Left lobe of liver (tissue), 2 donors: ENCODE measurements around the gene PRELID2. TPM values are rescaled to one million over a fixed set of nuclear protein-coding genes. Genes with fewer than 3 reads are reported as not detected.
"Not testable (repeated sequence)": the region's sequence is repeated elsewhere in the genome, so short reads cannot be mapped to it uniquely, and the experiment has no call there.

Experiments used
- ATAC-seq: fragments of 200-7000 bp; cut with Tn5 transposase; one replicate; pipeline ENCODE4 v1.9.1; 2020; ENCODE audit warnings: mild to moderate bottlenecking, moderate library complexity
- DNase-seq: peaks from one replicate; pipeline ENCODE4 v3.0.0-alpha.2; 2020; ENCODE audit warnings: low spot score
- total RNA-seq: library from RNA; stranded (reverse); gene quantifications from one replicate; pipeline ENCODE4 v1.2.1, GENCODE V29; 2021
- donor health status: DM: no; HTN: no; CAD: no; lungs with moderate emphysema.
- donor health status: DM: no; HTN: yes; CAD: no.

The PRELID2 gene
- total RNA-seq, 1 donor from 2014 or later, result 3.3 TPM

- DNase-seq (no peak), ATAC-seq (no peak)
These were observed 82.2 kb downstream of the PRELID2 start for GRCh38 chr5:145752947-145753346.

- DNase-seq (no peak), ATAC-seq (no peak)
These were observed 82.6 kb downstream of the PRELID2 start for GRCh38 chr5:145752534-145752933.

GRCh38 chr5:145750199-145750598 is 84.9 kb downstream of the PRELID2 start:
- DNase-seq, result no peak
- ATAC-seq, result no peak

DNA sequence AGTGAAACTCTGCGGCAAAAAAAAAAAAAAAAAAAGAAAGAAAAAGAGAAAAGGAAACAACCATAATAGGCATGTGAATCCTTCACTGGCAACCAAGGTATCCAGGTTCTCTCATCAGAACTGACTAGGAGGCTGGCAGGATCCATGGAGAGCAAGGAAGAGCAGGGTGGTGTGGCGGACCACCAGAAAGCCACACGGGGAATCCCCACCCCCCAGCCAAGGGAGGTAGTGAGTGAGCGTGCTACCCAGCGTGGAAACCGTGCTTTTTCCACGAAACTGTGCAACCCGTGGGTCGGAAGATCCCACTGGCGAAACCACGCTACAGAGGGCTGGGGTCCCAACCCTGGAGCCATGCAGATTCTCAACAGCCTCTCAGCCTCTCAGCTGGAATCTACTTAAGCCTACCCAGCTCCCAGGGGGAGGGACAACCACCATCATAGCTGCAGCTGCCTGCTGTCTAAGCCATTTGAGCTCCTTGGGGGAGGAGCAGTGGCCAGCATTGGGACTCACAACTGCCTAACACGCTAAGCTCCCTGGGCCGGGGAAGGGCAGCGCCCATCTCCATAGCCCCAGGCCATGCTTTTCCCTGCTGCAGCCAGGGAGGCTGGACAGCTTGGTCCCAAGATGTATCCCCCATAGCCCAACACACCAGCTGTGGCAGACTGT is 91.6 kb downstream of the PRELID2 start:
- ATAC-seq (no peak), DNase-seq (no peak)

DNA sequence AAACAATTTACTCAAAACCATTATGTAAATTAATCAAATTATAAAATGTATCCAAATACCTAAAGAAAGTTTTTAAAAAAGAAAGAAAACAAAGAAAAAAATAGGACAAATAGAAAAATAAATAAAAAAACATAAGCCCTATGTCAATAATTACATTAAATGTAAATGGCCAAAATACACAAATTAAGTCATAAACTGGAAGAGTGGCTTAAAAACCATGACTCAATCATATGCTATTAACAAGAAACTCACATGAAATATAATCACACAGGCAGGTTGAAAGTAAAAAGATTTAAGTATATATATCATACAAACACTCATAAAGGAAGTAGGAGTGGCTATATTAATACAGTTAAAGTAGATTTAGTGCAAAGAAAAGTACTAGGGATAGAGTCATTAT is 95.3 kb downstream of the PRELID2 start:
- ATAC-seq, result no peak
- DNase-seq, result no peak

DNA sequence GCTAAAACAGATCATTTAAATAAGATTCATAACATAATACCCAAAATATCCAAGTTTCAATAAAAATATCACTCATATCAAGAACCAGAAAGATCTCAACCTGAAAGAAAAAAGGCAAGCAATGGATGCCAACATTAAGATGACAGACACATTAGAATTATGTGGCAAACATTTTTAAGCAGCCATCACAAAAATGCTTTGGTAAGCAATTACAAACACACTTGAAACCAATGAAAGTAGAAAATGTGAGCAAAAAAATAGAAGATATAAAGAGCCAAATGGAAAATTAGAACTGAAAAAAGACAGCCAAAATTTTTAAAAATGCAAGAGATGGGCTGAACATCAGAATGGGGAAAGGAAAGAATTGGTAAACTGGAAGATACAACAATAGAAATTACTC is 96.9 kb downstream of the PRELID2 start:
- DNase-seq (no peak), ATAC-seq (no peak)

GRCh38 chr5:145737578-145737977 is 97.6 kb downstream of the PRELID2 start:
- DNase-seq (no peak), ATAC-seq (no peak)

DNA sequence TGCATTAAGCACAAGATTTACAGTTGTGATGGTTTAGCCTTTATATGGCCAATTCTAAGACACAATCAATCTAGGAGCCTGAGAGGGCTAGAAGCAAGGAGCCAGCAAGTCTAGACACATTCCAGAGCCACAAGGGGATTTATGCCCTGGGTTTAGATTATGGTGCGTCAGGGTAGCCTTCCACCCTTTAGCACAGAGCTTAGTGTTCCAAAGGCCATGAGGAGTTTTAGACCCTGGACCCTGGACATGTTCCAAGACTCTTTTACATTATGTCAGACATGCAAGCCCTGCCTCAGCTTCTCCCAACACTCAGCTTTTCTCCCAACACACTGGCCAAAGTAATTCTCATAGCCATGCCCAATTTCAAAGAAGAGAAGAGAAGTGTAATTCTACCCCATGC is 105.2 kb downstream of the PRELID2 start:
- not testable (repeated sequence) for ATAC-seq, DNase-seq

GRCh38 chr5:145723516-145723915 is 111.6 kb downstream of the PRELID2 start:
- no peak for ATAC-seq
- no peak for DNase-seq

DNA sequence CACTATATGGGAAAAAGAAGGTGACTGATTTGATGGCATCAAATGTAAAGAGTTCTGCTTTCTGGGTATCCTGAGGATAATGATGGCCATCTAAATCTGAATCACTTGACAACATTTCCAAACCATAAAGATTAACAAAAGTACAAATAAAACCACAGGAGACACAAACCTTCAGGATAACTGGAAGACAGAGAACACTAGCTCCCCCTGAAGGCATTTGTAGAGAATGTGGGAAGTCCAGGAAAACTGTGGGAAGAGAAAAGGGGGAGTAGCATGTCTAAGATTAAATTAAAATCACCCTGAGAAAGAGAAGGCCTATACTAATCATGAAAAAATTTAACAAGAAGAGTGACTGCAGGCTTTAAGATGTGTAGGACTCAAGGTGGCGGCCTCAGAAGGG is 116.2 kb downstream of the PRELID2 start:
- ATAC-seq, result no peak

DNA sequence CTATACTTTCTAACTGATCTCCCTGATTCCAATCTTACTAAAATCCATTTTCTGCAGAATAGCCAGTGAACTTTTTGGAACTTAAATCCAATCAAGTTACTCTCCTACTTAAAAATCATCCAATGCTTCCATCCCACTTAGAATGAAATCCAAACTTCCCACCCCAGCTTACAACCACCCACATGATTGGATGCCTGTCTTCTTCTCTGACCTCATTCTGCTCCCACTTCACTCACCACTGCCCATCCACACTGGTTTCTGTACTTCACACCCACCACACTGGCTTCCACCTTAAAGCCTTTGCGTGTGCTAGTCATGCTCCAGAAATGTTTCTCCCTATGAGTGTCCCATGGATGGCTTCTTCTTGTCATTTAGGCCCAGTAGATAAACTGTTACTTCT is 119.7 kb downstream of the PRELID2 start:
- ATAC-seq (no peak), DNase-seq (no peak)

More for the DNA sequence above, 116.2 kb downstream of the PRELID2 start:
- no peak for DNase-seq

DNA sequence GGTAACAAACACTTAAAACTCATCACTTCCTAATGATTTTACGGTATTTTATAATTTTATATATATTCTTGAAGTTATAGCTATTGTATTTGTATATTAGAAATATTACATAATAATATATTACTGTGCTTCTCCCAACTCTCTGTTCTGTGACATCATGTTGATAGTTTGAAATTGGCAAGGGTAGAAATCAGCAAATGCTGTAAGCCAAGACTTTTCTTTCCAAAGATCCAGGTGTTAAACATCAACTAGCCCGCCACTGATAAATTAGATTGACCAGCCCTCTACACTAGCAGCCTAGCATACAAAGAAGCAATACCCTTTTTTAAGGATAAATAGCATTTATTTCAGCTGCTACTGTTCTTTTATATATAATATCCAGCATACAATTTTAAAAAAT is 122.9 kb downstream of the PRELID2 start:
- ATAC-seq (peak; percentile 77), DNase-seq (no peak)

DNA sequence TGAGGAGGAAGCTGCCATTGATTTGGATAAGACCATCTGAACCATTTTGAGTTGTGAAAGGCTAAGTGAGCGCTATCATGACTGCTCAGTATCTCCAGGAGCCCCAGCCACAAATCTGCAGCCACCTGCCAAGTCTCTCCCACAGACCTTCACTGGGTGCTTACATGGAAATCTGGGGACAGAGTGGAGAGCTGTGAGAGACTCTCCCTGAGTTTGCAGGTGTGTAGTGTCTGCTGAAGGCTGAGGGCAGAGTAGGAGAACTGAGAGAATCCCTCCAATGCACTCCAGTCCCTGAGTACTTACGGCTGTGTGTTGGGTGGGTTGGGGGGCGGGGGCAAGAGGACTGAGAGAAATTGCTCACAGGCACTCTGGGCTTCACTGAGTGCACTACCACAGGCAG is 123.7 kb downstream of the PRELID2 start:
- ATAC-seq (no peak), DNase-seq (no peak)

Other genes starting within 250 kb of the PRELID2 start
- not detected for gene GRXCR2, start 37.7 kb upstream of the PRELID2 start, total RNA-seq
- 18.0 TPM for gene SH3RF2, start 101.2 kb upstream of the PRELID2 start, total RNA-seq